ENCODE data around the gene HOXA11.
A peak's percentile ranks its signal among the peaks of the same experiment; 100 is the strongest.

Gene HOXA11

GRCh38 chr7:27207348-27207985 is 22.4 kb upstream of the HOXA11 start:
- no peak for DNase-seq (ENCODE audit: low read depth in 1 of 2, low spot score in 1 of 2)

GRCh38 chr7:27205325-27206280 is 20.6 kb upstream of the HOXA11 start:
- no peak for DNase-seq (ENCODE audit: low read depth in 1 of 2, low spot score in 1 of 2)

GRCh38 chr7:27204851-27205322 is 19.9 kb upstream of the HOXA11 start:
- no peak for DNase-seq (ENCODE audit: low read depth in 1 of 2, low spot score in 1 of 2)

GRCh38 chr7:27203964-27204594 is 19.0 kb upstream of the HOXA11 start:
- no peak for DNase-seq (ENCODE audit: low read depth in 1 of 2, low spot score in 1 of 2)

GRCh38 chr7:27203365-27203953 is 18.4 kb upstream of the HOXA11 start:
- no peak for DNase-seq (ENCODE audit: low read depth in 1 of 2, low spot score in 1 of 2)

- DNase-seq (ENCODE audit: low read depth in 1 of 2, low spot score in 1 of 2), result no peak
These were observed 17.8 kb upstream of the HOXA11 start for GRCh38 chr7:27202862-27203134.

GRCh38 chr7:27202018-27202861 is 17.2 kb upstream of the HOXA11 start:
- DNase-seq (ENCODE audit: low read depth in 1 of 2, low spot score in 1 of 2), result no peak

GRCh38 chr7:27201580-27202017 is 16.6 kb upstream of the HOXA11 start:
- no peak for DNase-seq (ENCODE audit: low read depth in 1 of 2, low spot score in 1 of 2)

GRCh38 chr7:27200761-27201579 is 15.9 kb upstream of the HOXA11 start:
- no peak for DNase-seq (ENCODE audit: low read depth in 1 of 2, low spot score in 1 of 2)

GRCh38 chr7:27199849-27200760 is 15.1 kb upstream of the HOXA11 start, which contains the start of gene HOXA13:
Gene HOXA13, minus strand, starts transcription at chr7:27200091. Its CDS starts 14 bp downstream, at chr7:27200077.
- DNase-seq (ENCODE audit: low read depth in 1 of 2, low spot score in 1 of 2), result no peak

- DNase-seq (ENCODE audit: low read depth in 1 of 2, low spot score in 1 of 2), result no peak
These were observed 14.1 kb upstream of the HOXA11 start for GRCh38 chr7:27198871-27199801.

- DNase-seq (ENCODE audit: low read depth in 1 of 2, low spot score in 1 of 2), result no peak
These were observed 13.3 kb upstream of the HOXA11 start for GRCh38 chr7:27198138-27198841.

GRCh38 chr7:27197137-27198042 is 12.4 kb upstream of the HOXA11 start:
- DNase-seq (ENCODE audit: low read depth in 1 of 2, low spot score in 1 of 2), result no peak

- DNase-seq (ENCODE audit: low read depth in 1 of 2, low spot score in 1 of 2), result peak; percentile 72 to 80
These were observed 11.3 kb upstream of the HOXA11 start for GRCh38 chr7:27196287-27196767.

- no peak for DNase-seq (ENCODE audit: low read depth in 1 of 2, low spot score in 1 of 2)
These were observed 9.8 kb upstream of the HOXA11 start for GRCh38 chr7:27194686-27195379.
